HEK293 (cell line): ENCODE measurements around the gene TH.

Source experiments
- ZBTB17 ChIP-seq: fragments of 450-650 bp; formaldehyde crosslinking; IDR thresholded peaks from 2 replicates; pipeline ENCODE4 v1.5.1; 2016; ENCODE audit warnings: missing biosample characterization, missing genetic modification characterization
- ZNF292 ChIP-seq: fragments of 450-650 bp; formaldehyde crosslinking; IDR thresholded peaks from 2 replicates; pipeline ENCODE4 v1.5.1; 2016; ENCODE audit warnings: low read depth, missing biosample characterization, missing genetic modification characterization, borderline replicate concordance

GRCh38 chr11:2212411-2213251 lies 41.0 kb upstream of the TH start:
- TF ChIP-seq ZNF292: no peak
- TF ChIP-seq ZBTB17 (tag by site-specific recombination): no peak
